HG03457 (cell line): ENCODE data around the gene UGT8.
A peak's percentile ranks its signal among the peaks of the same experiment; 100 is the strongest.
"Not testable (repeated sequence)": the region's sequence is repeated elsewhere in the genome, so short reads cannot be mapped to it uniquely, and the experiment has no call there.

Source experiments
- ATAC-seq: cut with Tn5 transposase; IDR thresholded peaks from one replicate; pipeline ENCODE4 v1.9.1; 2021; ENCODE audit warnings: moderate number of reproducible peaks; ENCODE audit not compliant: unreplicated experiment

Gene UGT8

GRCh38 chr4:114598191-114599121 is at the start of gene UGT8:
TSS of gene UGT8 (plus strand) at chr4:114598807. CDS start at chr4:114622881, 24,074 bp downstream.
- ATAC-seq, result peak; percentile 35

GRCh38 chr4:114549638-114550037 is 49.0 kb upstream of the UGT8 start:
- ATAC-seq, result no peak

- ATAC-seq, result no peak
These were observed 40.1 kb upstream of the UGT8 start for GRCh38 chr4:114558446-114559020.

- no peak for ATAC-seq
These were observed 37.0 kb upstream of the UGT8 start for GRCh38 chr4:114561590-114561989.

GRCh38 chr4:114562176-114562904 is 36.3 kb upstream of the UGT8 start:
- no peak for ATAC-seq

GRCh38 chr4:114563536-114564315 is 34.9 kb upstream of the UGT8 start:
- no peak for ATAC-seq

GRCh38 chr4:114577386-114577785 is 21.2 kb upstream of the UGT8 start:
- ATAC-seq, result no peak

GRCh38 chr4:114582621-114583020 is 16.0 kb upstream of the UGT8 start:
- ATAC-seq, result no peak

GRCh38 chr4:114588305-114588704 is 10.3 kb upstream of the UGT8 start:
- no peak for ATAC-seq

GRCh38 chr4:114590360-114590759 is 8.2 kb upstream of the UGT8 start:
- ATAC-seq, result not testable (repeated sequence)

GRCh38 chr4:114593526-114593925 is 5.1 kb upstream of the UGT8 start:
- no peak for ATAC-seq

GRCh38 chr4:114595207-114595606 is 3.4 kb upstream of the UGT8 start:
- ATAC-seq, result no peak

- no peak for ATAC-seq
These were observed 2.7 kb upstream of the UGT8 start for GRCh38 chr4:114595921-114596320.

GRCh38 chr4:114597410-114598115 is 1.0 kb upstream of the UGT8 start:
- ATAC-seq, result no peak

GRCh38 chr4:114599231-114599902 is 760 bp downstream of the UGT8 start:
- ATAC-seq, result no peak

- ATAC-seq, result no peak
These were observed 1.4 kb downstream of the UGT8 start for GRCh38 chr4:114599903-114600552.

- ATAC-seq, result no peak
These were observed 2.1 kb downstream of the UGT8 start for GRCh38 chr4:114600672-114601071.

- ATAC-seq, result peak; percentile 31
These were observed 2.9 kb downstream of the UGT8 start for GRCh38 chr4:114601304-114602052.
